ENCODE results near the gene ARHGAP22. TPM values are rescaled to one million over a fixed set of nuclear protein-coding genes. Genes with fewer than 3 reads are reported as not detected.

The ARHGAP22 gene
- total RNA-seq, 1 experiment from 2014 or later: 9.9 TPM

- TF ChIP-seq EZH2phosphoT487 (IDR thresholded peaks at IDR 0.05; ENCODE audit: borderline replicate concordance): no peak
- TF ChIP-seq ZFX (IDR thresholded peaks at IDR 0.05): no peak
- no peak for TF ChIP-seq EZH2 (IDR thresholded peaks at IDR 0.05)
- POLR2A ChIA-PET: no interaction called here
Measured at GRCh38 chr10:48542471-48543181, 62.2 kb downstream of the ARHGAP22 start.

GRCh38 chr10:48541144-48541795 lies 63.6 kb downstream of the ARHGAP22 start:
- Histone ChIP-seq H3K4me2 (ENCODE audit: low read length) (no peak overlapping the region), H3K9ac (ENCODE audit: low read length) (no peak overlapping the region), H3K79me2 (ENCODE audit: insufficient read depth, low read length) (no peaks in the 10 kb centered on the region), H2AFZ (ENCODE audit: low read depth, low read length, poor library complexity, severe bottlenecking) (no peak overlapping the region), H4K20me1 (ENCODE audit: insufficient read depth) (no peaks in the 10 kb centered on the region; the same call in 1 of the 2 replicates), H3K9me2 (ENCODE audit: insufficient read depth) (no peaks in the 10 kb centered on the region), H3K4me3 (replicated peaks in 1 of 2; ENCODE audit: low read depth in 1 of 2, low read length in 2 of 2) (no peak overlapping the region), H3K36me3 (ENCODE audit: control insufficient read depth in 1 of 2, insufficient read depth in 2 of 2, low read length in 2 of 2) (no peaks in the 10 kb centered on the region), H3K4me1 (ENCODE audit: control insufficient read depth in 1 of 2, insufficient read depth in 2 of 2, low read length in 2 of 2) (no peaks in the 10 kb centered on the region), H3K27me3 (ENCODE audit: insufficient read depth, low read length) (no peaks in the 10 kb centered on the region), H3K9me3 (ENCODE audit: control insufficient read depth in 1 of 2, insufficient read depth in 1 of 2, low read depth in 1 of 2, low read length in 2 of 2) (no peaks in the 10 kb centered on the region), H3K27ac (ENCODE audit: low read depth, low read length) (no peak overlapping the region)
- CTCF ChIA-PET: no interaction called here
- intact Hi-C loops (cut with micrococcal nuclease): no loop called here
- no peak for DNase-seq (ENCODE audit: low read depth, low spot score)
- ATAC-seq: no peak
- POLR2A ChIA-PET: no interaction called here
- BruUV-seq (replicated peaks): no TSS peak
- RAD21 ChIA-PET (ENCODE audit: low non-redundant PET in 1 of 2, low total read pairs in 2 of 2, uncharacterized antibody in 2 of 2, unreplicated experiment in 2 of 2): no interaction called here
- TF ChIP-seq POLR2AphosphoS5 (IDR thresholded peaks at IDR 0.05; ENCODE audit: low read depth, low read length) (no peak), ZNF274 (IDR thresholded peaks at IDR 0.05; ENCODE audit: low read depth, low read length) (no peak), CTCF (IDR thresholded peaks at IDR 0.05 in 2 of 3, conservative IDR thresholded peaks at IDR 0.05 in 1 of 3; ENCODE audit: borderline replicate concordance in 1 of 3, insufficient read depth in 1 of 3, low read depth in 2 of 3, low read length in 2 of 3) (no peak), RAD21 (IDR thresholded peaks at IDR 0.05; ENCODE audit: low read depth) (no peak), EGR1 (IDR thresholded peaks at IDR 0.05; ENCODE audit: low read depth) (no peak), JUND (IDR thresholded peaks at IDR 0.05) (no peak), SRF (IDR thresholded peaks at IDR 0.05; ENCODE audit: low read depth) (no peak), ELF1 (IDR thresholded peaks at IDR 0.05; ENCODE audit: borderline replicate concordance, low read depth) (no peak), EZH2 (IDR thresholded peaks at IDR 0.05) (no peak), SP1 (IDR thresholded peaks at IDR 0.05; ENCODE audit: low read depth) (no peak), CEBPB (IDR thresholded peaks at IDR 0.05; ENCODE audit: low read depth) (no peak), EZH2phosphoT487 (IDR thresholded peaks at IDR 0.05; ENCODE audit: borderline replicate concordance) (no peak), ZFX (IDR thresholded peaks at IDR 0.05) (no peak), FOSL1 (IDR thresholded peaks at IDR 0.05; ENCODE audit: low read depth) (no peak), CBX3 (IDR thresholded peaks at IDR 0.05; ENCODE audit: low read depth) (no peak), ZBTB33 (IDR thresholded peaks at IDR 0.05; ENCODE audit: extremely low read depth, insufficient replicate concordance, low read length) (no peak), MAX (IDR thresholded peaks at IDR 0.05) (no peak)

More at GRCh38 chr10:48542471-48543181, 62.2 kb downstream of the ARHGAP22 start:
- Histone ChIP-seq H4K20me1 (ENCODE audit: insufficient read depth) (no peaks in the 10 kb centered on the region; the same call in 1 of the 2 replicates), H3K9me3 (ENCODE audit: control insufficient read depth in 1 of 2, insufficient read depth in 1 of 2, low read depth in 1 of 2, low read length in 2 of 2) (no peaks in the 10 kb centered on the region), H3K4me3 (replicated peaks in 1 of 2; ENCODE audit: low read depth in 1 of 2, low read length in 2 of 2) (no peak overlapping the region), H3K4me2 (ENCODE audit: low read length) (no peak overlapping the region), H3K27ac (ENCODE audit: low read depth, low read length) (no peak overlapping the region), H3K9ac (ENCODE audit: low read length) (no peak overlapping the region), H3K9me2 (ENCODE audit: insufficient read depth) (no peaks in the 10 kb centered on the region), H3K27me3 (ENCODE audit: insufficient read depth, low read length) (no peaks in the 10 kb centered on the region), H3K79me2 (ENCODE audit: insufficient read depth, low read length) (no peaks in the 10 kb centered on the region), H3K4me1 (ENCODE audit: control insufficient read depth in 1 of 2, insufficient read depth in 2 of 2, low read length in 2 of 2) (no peaks in the 10 kb centered on the region), H2AFZ (ENCODE audit: low read depth, low read length, poor library complexity, severe bottlenecking) (no peak overlapping the region), H3K36me3 (ENCODE audit: control insufficient read depth in 1 of 2, insufficient read depth in 2 of 2, low read length in 2 of 2) (no peaks in the 10 kb centered on the region)
- intact Hi-C loops (cut with micrococcal nuclease): no loop called here
- ChIA-PET CTCF (no interaction called here), RAD21 (ENCODE audit: low non-redundant PET in 1 of 2, low total read pairs in 2 of 2, uncharacterized antibody in 2 of 2, unreplicated experiment in 2 of 2) (no interaction called here)
- BruUV-seq (replicated peaks): no TSS peak
- DNase-seq (ENCODE audit: low read depth, low spot score) (no peak), ATAC-seq (no peak)

Measured in HCT116 (cell line).